CD14-positive monocyte (primary cell): ENCODE measurements around the gene CCDC12. TPM values are rescaled to one million over a fixed set of nuclear protein-coding genes. Genes with fewer than 3 reads are reported as not detected.
A peak's percentile ranks its signal among the peaks of the same experiment; 100 is the strongest.

Source experiments
- DNase-seq, 3 donors: peaks; one replicate each; pipeline ENCODE4 v3.0.0-alpha.2; 2011 to 2022
- H2AFZ ChIP-seq: 2 replicates; pipeline ENCODE4 v1.6.0; 2012; ENCODE audit warnings: mild to moderate bottlenecking, low read depth, low read length, inconsistent platforms; ENCODE audit not compliant: insufficient read depth, poor library complexity, severe bottlenecking
- H3K27ac ChIP-seq, 2 donors: 1 replicate in 1 of 2; 2 replicates in 1 of 2; pipeline ENCODE4 v1.5.1; 2012 to 2013; ENCODE audit warnings: low read length in 2 of 2, control low read depth in 1 of 2, inconsistent platforms in 1 of 2, low read depth in 1 of 2, mild to moderate bottlenecking in 1 of 2
- H3K27me3 ChIP-seq, 2 donors: one replicate each; pipeline versions ENCODE4 v1.6.0 to v1.6.1; 2011 to 2013; ENCODE audit warnings: low read length in 2 of 2; ENCODE audit not compliant: control insufficient read depth in 2 of 2, insufficient read depth in 2 of 2
- H3K36me3 ChIP-seq, 2 donors: replicated peaks in 1 of 2; 1 replicate in 1 of 2; 2 replicates in 1 of 2; pipeline versions ENCODE4 v1.5.1 to v1.6.1; 2012 to 2013; ENCODE audit warnings: low read length in 2 of 2, control low read depth in 1 of 2, inconsistent platforms in 1 of 2, mild to moderate bottlenecking in 1 of 2; ENCODE audit not compliant: insufficient read depth in 2 of 2, control insufficient read depth in 1 of 2
- H3K4me1 ChIP-seq, 2 donors: 1 replicate in 1 of 2; 2 replicates in 1 of 2; pipeline versions ENCODE4 v1.5.1 to v1.6.1; 2012 to 2013; ENCODE audit warnings: low read length in 2 of 2, control low read depth in 1 of 2, inconsistent platforms in 1 of 2, mild to moderate bottlenecking in 1 of 2, moderate library complexity in 1 of 2; ENCODE audit not compliant: insufficient read depth in 2 of 2, control insufficient read depth in 1 of 2
- H3K4me2 ChIP-seq: replicated peaks from 2 replicates; pipeline ENCODE3; 2012; ENCODE audit warnings: low read length, moderate library complexity, mild to moderate bottlenecking; ENCODE audit not compliant: poor library complexity, severe bottlenecking; ENCODE audit errors: extremely low read depth
- H3K4me3 ChIP-seq, 3 experiments: fragments of 200-600 bp in 1 of 3; sonication (generic) in 1 of 3; replicated peaks in 1 of 3; 1 replicate in 2 of 3; 2 replicates in 1 of 3; pipeline ENCODE4 v1.5.1; 2011 to 2013; ENCODE audit warnings: low read length in 3 of 3, mild to moderate bottlenecking in 3 of 3, control low read depth in 2 of 3, low read depth in 2 of 3, inconsistent platforms in 1 of 3, moderate library complexity in 1 of 3
- H3K79me2 ChIP-seq: 2 replicates; pipeline ENCODE4 v1.6.0; 2012; ENCODE audit warnings: mild to moderate bottlenecking, control low read depth, inconsistent platforms, low read length, moderate library complexity; ENCODE audit not compliant: insufficient read depth
- H3K9ac ChIP-seq: 2 replicates; pipeline ENCODE4 v1.6.0; 2017; ENCODE audit warnings: low read length, mild to moderate bottlenecking; ENCODE audit not compliant: insufficient read depth, poor library complexity, severe bottlenecking
- H3K9me3 ChIP-seq, 2 donors: replicated peaks in 1 of 2; 1 replicate in 1 of 2; 2 replicates in 1 of 2; pipeline versions ENCODE4 v1.5.1 to v1.6.1; 2012 to 2013; ENCODE audit warnings: low read length in 2 of 2, control low read depth in 1 of 2; ENCODE audit not compliant: control insufficient read depth in 1 of 2, insufficient read depth in 1 of 2
- H4K20me1 ChIP-seq: 2 replicates; pipeline ENCODE4 v1.6.0; 2012; ENCODE audit warnings: mild to moderate bottlenecking, low read length, control low read depth, moderate library complexity; ENCODE audit not compliant: insufficient read depth
- H3K27ac Mint-ChIP-seq, 7 donors: one replicate each; pipeline ENCODE4 v1.8.0; 2020; ENCODE audit warnings: mild to moderate bottlenecking in 7 of 7, mixed read lengths in 7 of 7, moderate library complexity in 6 of 7, inconsistent platforms in 2 of 7
- H3K27me3 Mint-ChIP-seq, 3 donors: one replicate each; pipeline ENCODE4 v1.8.0; 2021 to 2022; ENCODE audit warnings: low read depth in 3 of 3, mild to moderate bottlenecking in 3 of 3, mixed read lengths in 3 of 3, moderate library complexity in 3 of 3, inconsistent platforms in 1 of 3
- H3K36me3 Mint-ChIP-seq, 2 donors: one replicate each; pipeline ENCODE4 v1.8.0; 2020; ENCODE audit warnings: mixed read lengths in 2 of 2, inconsistent platforms in 1 of 2, mild to moderate bottlenecking in 1 of 2
- H3K4me1 Mint-ChIP-seq: one replicate; pipeline ENCODE4 v1.8.0; 2020; ENCODE audit warnings: mild to moderate bottlenecking, mixed read lengths
- H3K4me3 Mint-ChIP-seq, 2 donors: one replicate each; pipeline ENCODE4 v1.8.0; 2020; ENCODE audit warnings: mild to moderate bottlenecking in 2 of 2, mixed read lengths in 2 of 2, moderate library complexity in 1 of 2
- H3K9me3 Mint-ChIP-seq, 7 donors: one replicate each; pipeline ENCODE4 v1.8.0; 2020 to 2022; ENCODE audit warnings: mixed read lengths in 7 of 7, mild to moderate bottlenecking in 6 of 7, moderate library complexity in 6 of 7, inconsistent platforms in 2 of 7
- CTCF ChIP-seq: fragments of 200-600 bp; IDR thresholded peaks from one replicate; pipeline ENCODE4 v1.8.0; 2022; ENCODE audit warnings: antibody characterized with exemption, mild to moderate bottlenecking
- WGBS: methylation state at CpG from one replicate; pipeline ENCODE4 v1.1.5; 2013; ENCODE audit warnings: missing lambda C conversion rate; ENCODE audit not compliant: insufficient coverage; 5-methylcytosine and 5-hydroxymethylcytosine counted together
- intact Hi-C, 2 donors: fragments of 100-400 bp; cut with micrococcal nuclease; formaldehyde crosslinking; loops; one replicate each; pipeline versions ENCODE4 v1.15.0 to v1.15.1; 2023
- polyA plus RNA-seq, 3 donors: library from polyadenylated mRNA; depleted of rRNA in 1 of 3; unstranded in 2 of 3; stranded (reverse) in 1 of 3; fragments of 300-500 nt in 2 of 3; fragments of >200 nt in 1 of 3; fragmentation: Illumina TruSeq in 2 of 3; gene quantifications; 1 replicate in 2 of 3; 2 replicates in 1 of 3; pipeline ENCODE4 v1.2.3, GENCODE V29; 2012 to 2021

Gene CCDC12
- polyA plus RNA-seq, 3 donors: 50.1 to 70.7 (median 55.8) TPM

- Histone ChIP-seq H3K27ac (peak overlapping the region; percentile 50 to 80), H3K4me1 (peaks cover 90 to 94% of the 10 kb centered on the region in 2 donors), H3K4me3 (peak overlapping the region in 1 of 3 experiments; percentile 96), H3K9ac (peak overlapping the region; percentile 48), H2AFZ (no peak overlapping the region), H3K79me2 (peaks cover 96% of the 10 kb centered on the region), H3K27me3 (no peaks in the 10 kb centered on the region), H3K9me3 (no peaks in the 10 kb centered on the region), H4K20me1 (peaks cover 57% of the 10 kb centered on the region), H3K4me2 (peak overlapping the region; percentile 96), H3K36me3 (peaks cover 0 to 5% of the 10 kb centered on the region in 2 donors)
- peak in 1 of 3 donors; percentile 42 for DNase-seq
- intact Hi-C loops: no loop called here
- peak overlapping the region in 1 of 2 donors; percentile 51 for H3K4me3 Mint-ChIP-seq
- peak overlapping the region in 6 of 7 donors; percentile 40 to 74 (median 70) for H3K27ac Mint-ChIP-seq
- 88% methylated on average over 2 of the region's 2 CpGs for WGBS
- peaks cover 84% of the 10 kb centered on the region for H3K4me1 Mint-ChIP-seq
- H3K27me3 Mint-ChIP-seq: peaks cover 0 to 1% (median 0%) of the 10 kb centered on the region in 3 donors
- H3K9me3 Mint-ChIP-seq: no peaks in the 10 kb centered on the region
- H3K36me3 Mint-ChIP-seq: peaks cover 16 to 28% of the 10 kb centered on the region in 2 donors
- no peak for TF ChIP-seq CTCF
Measured at GRCh38 chr3:46982546-46982945, 6.0 kb upstream of the CCDC12 start.

- Histone ChIP-seq H3K27ac (peak overlapping the region; percentile 50 to 80), H3K27me3 (no peaks in the 10 kb centered on the region), H3K4me1 (peaks cover 90 to 94% of the 10 kb centered on the region in 2 donors), H3K9ac (peak overlapping the region; percentile 48), H3K4me2 (peak overlapping the region; percentile 96), H3K4me3 (peak overlapping the region; percentile 33 to 96 (median 41)), H3K9me3 (no peaks in the 10 kb centered on the region), H3K79me2 (peaks cover 95% of the 10 kb centered on the region), H4K20me1 (peaks cover 51% of the 10 kb centered on the region), H2AFZ (no peak overlapping the region), H3K36me3 (peaks cover 0 to 5% of the 10 kb centered on the region in 2 donors)
- peak in 2 of 3 donors; percentile 52 to 53 for DNase-seq
- Mint-ChIP-seq H3K4me3 (peak overlapping the region; percentile 85 to 93), H3K27me3 (peaks cover 0 to 1% (median 0%) of the 10 kb centered on the region in 3 donors), H3K27ac (peak overlapping the region in 6 of 7 donors; percentile 26 to 89 (median 77)), H3K36me3 (peaks cover 16 to 28% of the 10 kb centered on the region in 2 donors), H3K9me3 (no peaks in the 10 kb centered on the region), H3K4me1 (peaks cover 84% of the 10 kb centered on the region)
- WGBS: 4% methylated on average over 3 of the region's 5 CpGs
- intact Hi-C loops: no loop called here
- TF ChIP-seq CTCF: no peak
Measured at GRCh38 chr3:46981932-46982471, 5.5 kb upstream of the CCDC12 start.
